HFFc6 (cell line): ENCODE measurements around the gene LUZP2. TPM values are rescaled to one million over a fixed set of nuclear protein-coding genes. Genes with fewer than 3 reads are reported as not detected.

Experiments
- DNase-seq: peaks from one replicate; pipeline ENCODE4 v3.0.0-alpha.2; 2018
- H3K27ac Mint-ChIP-seq: 2 replicates; pipeline ENCODE4 v1.8.0; 2020; ENCODE audit warnings: mild to moderate bottlenecking, mixed read lengths
- H3K27me3 Mint-ChIP-seq: 2 replicates; pipeline ENCODE4 v1.8.0; 2021; ENCODE audit warnings: mild to moderate bottlenecking, moderate library complexity, mixed read lengths; ENCODE audit not compliant: insufficient read depth
- H3K36me3 Mint-ChIP-seq: 2 replicates; pipeline ENCODE4 v1.8.0; 2021; ENCODE audit warnings: low read depth, mixed read lengths
- H3K4me1 Mint-ChIP-seq: 2 replicates; pipeline ENCODE4 v1.8.0; 2020; ENCODE audit warnings: low read depth, mixed read lengths
- H3K4me3 Mint-ChIP-seq: 2 replicates; pipeline ENCODE4 v1.8.0; 2020; ENCODE audit warnings: mild to moderate bottlenecking, moderate library complexity, mixed read lengths
- H3K9me3 Mint-ChIP-seq: 2 replicates; pipeline ENCODE4 v1.8.0; 2020; ENCODE audit warnings: mild to moderate bottlenecking, mixed read lengths
- long read RNA-seq: library from polyadenylated mRNA; unstranded; transcript quantifications from one replicate; pipeline ENCODE4 v2.0.0, GENCODE V29; 2019
- total RNA-seq, 6 experiments: library from RNA; stranded (reverse); fragmentation: NEBNext Ultra II Directional; extraction: Animal tissue kit (Norgen Biotek cat#: 25700); gene quantifications; 2 replicates in 1 of 6; 3 replicates in 5 of 6; pipeline ENCODE4 v1.2.3, GENCODE V29; 2021
- TF ChIP-seq, protein P1 (sequence below): fragments of 200-600 bp; sonication (generic); IDR thresholded peaks from 2 replicates; pipeline ENCODE4 v1.5.0; 2021; ENCODE audit warnings: antibody characterized with exemption, mild to moderate bottlenecking

The LUZP2 gene
- total RNA-seq: not detected
- long read RNA-seq: 0 reads

DNA sequence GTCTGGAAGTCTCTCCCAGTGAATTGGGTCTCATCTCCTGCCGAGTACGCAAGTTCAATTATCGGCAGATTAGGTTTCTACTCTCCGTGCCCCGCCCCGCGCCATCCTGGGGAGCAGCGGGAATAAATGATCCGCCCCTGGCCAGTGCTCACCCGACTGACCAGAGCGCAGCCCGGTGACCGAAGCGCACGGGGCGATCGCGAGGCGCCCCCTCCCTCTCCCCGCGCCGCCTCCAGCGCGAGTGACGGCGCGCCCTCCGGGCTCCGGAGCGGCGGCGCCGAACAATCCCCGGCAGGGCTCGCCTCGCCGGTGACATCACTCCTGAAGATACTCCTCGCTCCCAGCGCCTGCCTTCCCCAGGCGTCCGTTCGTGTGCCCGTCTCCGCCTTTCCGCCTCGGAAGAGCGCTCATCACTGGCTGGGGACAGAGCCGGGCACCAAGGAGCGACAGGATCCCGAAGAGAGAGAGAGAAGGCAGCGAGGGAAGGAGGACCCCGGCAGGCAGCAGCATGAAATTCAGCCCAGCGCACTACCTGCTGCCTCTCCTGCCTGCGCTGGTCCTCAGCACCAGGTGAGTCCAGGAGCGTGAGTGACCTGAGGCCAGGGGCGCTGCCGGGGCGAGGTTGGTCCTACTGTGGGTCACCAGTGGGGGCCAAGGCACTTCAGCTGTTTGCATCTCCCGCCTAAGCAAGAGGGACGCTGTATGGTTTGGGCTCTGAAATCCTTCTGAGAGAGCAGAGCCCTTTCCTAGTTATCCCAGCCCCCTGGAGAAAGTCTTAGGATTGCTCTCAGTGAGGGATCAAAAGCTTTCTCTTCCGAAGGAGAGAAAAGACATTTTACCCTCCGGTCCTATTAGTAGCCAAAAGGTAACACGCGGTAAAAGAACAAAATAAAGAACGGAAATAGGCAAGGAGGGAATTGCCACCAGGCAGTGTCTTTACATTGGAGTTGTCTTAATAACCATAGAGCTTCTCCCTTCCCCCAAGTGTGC is at the start of gene LUZP2:
Gene LUZP2 (plus strand): TSS at position 318 of the 990 bp plus-strand sequence.
- no peaks in the 10 kb centered on the region for H3K36me3 Mint-ChIP-seq
- H3K4me3 Mint-ChIP-seq: no peak within 1 kb of the TSS
- H3K4me1 Mint-ChIP-seq: no peaks in the 10 kb centered on the region
- H3K27ac Mint-ChIP-seq: no peak within 1 kb of the TSS
- H3K9me3 Mint-ChIP-seq: peaks cover 9% of the 10 kb centered on the region
- TF ChIP-seq, protein P1, sequence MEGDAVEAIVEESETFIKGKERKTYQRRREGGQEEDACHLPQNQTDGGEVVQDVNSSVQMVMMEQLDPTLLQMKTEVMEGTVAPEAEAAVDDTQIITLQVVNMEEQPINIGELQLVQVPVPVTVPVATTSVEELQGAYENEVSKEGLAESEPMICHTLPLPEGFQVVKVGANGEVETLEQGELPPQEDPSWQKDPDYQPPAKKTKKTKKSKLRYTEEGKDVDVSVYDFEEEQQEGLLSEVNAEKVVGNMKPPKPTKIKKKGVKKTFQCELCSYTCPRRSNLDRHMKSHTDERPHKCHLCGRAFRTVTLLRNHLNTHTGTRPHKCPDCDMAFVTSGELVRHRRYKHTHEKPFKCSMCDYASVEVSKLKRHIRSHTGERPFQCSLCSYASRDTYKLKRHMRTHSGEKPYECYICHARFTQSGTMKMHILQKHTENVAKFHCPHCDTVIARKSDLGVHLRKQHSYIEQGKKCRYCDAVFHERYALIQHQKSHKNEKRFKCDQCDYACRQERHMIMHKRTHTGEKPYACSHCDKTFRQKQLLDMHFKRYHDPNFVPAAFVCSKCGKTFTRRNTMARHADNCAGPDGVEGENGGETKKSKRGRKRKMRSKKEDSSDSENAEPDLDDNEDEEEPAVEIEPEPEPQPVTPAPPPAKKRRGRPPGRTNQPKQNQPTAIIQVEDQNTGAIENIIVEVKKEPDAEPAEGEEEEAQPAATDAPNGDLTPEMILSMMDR: no peak
- no peak for DNase-seq
- H3K27me3 Mint-ChIP-seq: no peaks in the 10 kb centered on the region; the same call in 1 of the 2 replicates

DNA sequence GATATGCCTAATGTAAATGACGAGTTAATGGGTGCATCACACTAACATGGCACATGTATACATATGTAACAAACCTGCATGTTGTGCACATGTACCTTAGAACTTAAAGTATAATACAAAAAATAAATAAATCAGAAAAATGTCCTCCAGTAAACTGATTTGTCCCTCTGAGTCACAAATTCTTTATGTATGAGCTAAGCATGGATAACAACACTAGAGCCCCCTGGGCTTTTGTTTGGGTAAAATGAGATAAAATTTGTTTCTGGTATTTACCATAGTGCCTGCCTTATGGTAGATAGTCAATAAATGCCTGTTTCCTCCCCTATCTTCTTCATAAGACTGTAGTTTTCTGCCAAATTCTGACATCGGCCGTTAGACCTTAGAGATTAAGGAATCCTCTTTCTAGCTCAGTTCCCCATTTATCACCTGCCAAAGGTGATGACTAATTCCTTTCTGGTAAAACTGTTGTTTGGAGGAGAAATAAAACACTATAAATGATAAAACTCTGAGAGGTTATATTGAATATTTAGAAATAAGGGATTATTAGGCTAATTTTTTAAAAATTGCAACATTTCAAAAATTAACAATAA is 43.6 kb upstream of the LUZP2 start:
- Mint-ChIP-seq H3K4me3 (no peak overlapping the region), H3K9me3 (peaks cover 3% of the 10 kb centered on the region; the same call in 1 of the 2 replicates), H3K27me3 (no peaks in the 10 kb centered on the region; the same call in 1 of the 2 replicates), H3K27ac (no peak overlapping the region), H3K36me3 (no peaks in the 10 kb centered on the region), H3K4me1 (no peaks in the 10 kb centered on the region)
- DNase-seq: no peak
- TF ChIP-seq, protein P1: no peak

DNA sequence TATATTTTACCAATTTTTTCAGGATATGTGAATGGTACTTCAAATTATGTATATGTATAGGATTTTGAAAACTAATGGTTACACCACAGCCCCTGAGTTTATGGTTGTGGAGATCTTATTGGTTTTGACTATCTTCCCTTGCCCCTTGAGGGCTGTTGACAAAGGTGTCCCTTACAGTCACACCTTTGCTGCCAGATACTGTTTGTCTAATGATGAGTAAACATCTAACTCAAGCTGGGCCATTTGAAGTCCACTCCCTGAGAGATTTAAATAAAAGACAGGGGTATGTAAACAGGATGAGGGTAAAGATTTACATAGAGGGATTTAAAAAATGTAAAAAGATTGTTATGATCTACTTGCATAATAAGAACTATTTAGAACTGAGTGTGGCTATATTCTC is 38.9 kb upstream of the LUZP2 start:
- Mint-ChIP-seq H3K9me3 (no peaks in the 10 kb centered on the region; the same call in 1 of the 2 replicates), H3K27ac (no peak overlapping the region), H3K4me1 (no peaks in the 10 kb centered on the region), H3K27me3 (no peaks in the 10 kb centered on the region; the same call in 1 of the 2 replicates), H3K36me3 (no peaks in the 10 kb centered on the region), H3K4me3 (no peak overlapping the region)
- no peak for DNase-seq
- TF ChIP-seq, protein P1: no peak

DNA sequence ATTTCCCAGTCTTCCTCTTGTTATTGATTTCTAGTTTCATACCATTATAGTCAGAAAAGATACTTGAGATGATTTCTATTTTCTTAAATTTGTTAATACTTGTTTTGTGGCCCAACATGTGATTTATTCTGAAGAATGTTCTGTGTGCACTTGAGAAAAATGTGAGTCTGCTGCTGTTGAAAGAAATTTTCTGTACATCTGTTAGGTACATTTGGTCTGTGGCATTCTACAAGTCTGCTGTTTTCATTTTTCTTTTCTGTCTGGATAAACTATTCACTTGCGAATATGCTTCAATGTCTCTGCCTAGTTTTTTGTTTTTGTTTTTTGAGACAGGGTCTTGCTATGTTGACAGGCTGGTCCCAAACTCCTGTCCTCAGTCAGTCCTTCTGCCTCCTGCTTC is 26.4 kb upstream of the LUZP2 start:
- peaks cover 30% of the 10 kb centered on the region for H3K9me3 Mint-ChIP-seq
- H3K36me3 Mint-ChIP-seq: no peaks in the 10 kb centered on the region
- H3K4me3 Mint-ChIP-seq: no peak overlapping the region
- no peak overlapping the region for H3K27ac Mint-ChIP-seq
- DNase-seq: no peak
- H3K4me1 Mint-ChIP-seq: no peaks in the 10 kb centered on the region
- H3K27me3 Mint-ChIP-seq: no peaks in the 10 kb centered on the region; the same call in 1 of the 2 replicates
- TF ChIP-seq, protein P1: no peak

DNA sequence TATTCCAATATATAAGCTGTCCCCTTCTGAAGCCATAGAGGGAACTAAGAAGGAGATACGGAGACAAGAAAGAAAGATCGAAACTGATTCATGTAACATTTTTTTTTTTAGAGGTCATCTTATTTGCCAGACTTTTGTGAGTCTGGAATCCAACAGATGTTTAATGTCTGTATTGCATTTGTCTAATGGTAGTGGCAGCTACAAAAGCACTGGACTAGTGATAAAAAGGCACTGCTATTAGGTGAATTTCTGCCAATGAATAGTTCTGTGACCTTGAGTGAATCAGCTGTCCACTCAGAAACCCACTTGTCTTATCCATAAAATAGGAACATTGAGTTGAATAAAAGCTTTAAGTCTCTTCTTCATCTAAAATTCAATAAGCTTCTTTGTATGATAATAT is 25.8 kb upstream of the LUZP2 start:
- no peak overlapping the region for H3K27ac Mint-ChIP-seq
- no peak for DNase-seq
- H3K36me3 Mint-ChIP-seq: no peaks in the 10 kb centered on the region
- H3K9me3 Mint-ChIP-seq: peaks cover 36% of the 10 kb centered on the region
- no peaks in the 10 kb centered on the region for H3K4me1 Mint-ChIP-seq
- no peak overlapping the region for H3K4me3 Mint-ChIP-seq
- TF ChIP-seq, protein P1: no peak
- H3K27me3 Mint-ChIP-seq: no peaks in the 10 kb centered on the region; the same call in 1 of the 2 replicates
